ENCODE measurements around the gene ARHGEF19. TPM values are rescaled to one million over a fixed set of nuclear protein-coding genes. Genes with fewer than 3 reads are reported as not detected.

ARHGEF19 gene
- total and polyA plus RNA-seq, 10 donors, result 3.5 to 12.9 (median 7.8) TPM

DNA sequence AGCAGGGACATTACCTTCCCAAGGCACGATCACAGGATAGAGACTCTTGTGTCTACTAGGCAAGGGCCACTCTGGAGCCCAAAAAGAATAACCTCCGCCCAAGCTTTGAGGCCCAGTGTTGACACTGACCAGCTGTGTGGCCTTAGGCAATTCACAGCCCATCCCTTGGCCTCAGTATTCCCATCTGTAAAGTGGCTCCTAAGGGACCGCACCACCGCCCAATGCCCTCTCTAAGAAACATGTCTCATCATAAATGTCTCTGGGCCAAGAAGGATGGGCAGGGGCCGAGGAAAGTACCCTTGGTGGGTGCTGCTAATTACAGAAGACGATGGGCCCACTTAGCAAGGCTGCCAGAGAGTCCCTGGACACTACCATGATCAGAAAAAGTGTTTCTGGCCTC lies 628 bp downstream of the ARHGEF19 start:
- TF ChIP-seq POLR2AphosphoS5 (IDR thresholded peaks at IDR 0.05), result no peak
- TF ChIP-seq, protein P1, sequence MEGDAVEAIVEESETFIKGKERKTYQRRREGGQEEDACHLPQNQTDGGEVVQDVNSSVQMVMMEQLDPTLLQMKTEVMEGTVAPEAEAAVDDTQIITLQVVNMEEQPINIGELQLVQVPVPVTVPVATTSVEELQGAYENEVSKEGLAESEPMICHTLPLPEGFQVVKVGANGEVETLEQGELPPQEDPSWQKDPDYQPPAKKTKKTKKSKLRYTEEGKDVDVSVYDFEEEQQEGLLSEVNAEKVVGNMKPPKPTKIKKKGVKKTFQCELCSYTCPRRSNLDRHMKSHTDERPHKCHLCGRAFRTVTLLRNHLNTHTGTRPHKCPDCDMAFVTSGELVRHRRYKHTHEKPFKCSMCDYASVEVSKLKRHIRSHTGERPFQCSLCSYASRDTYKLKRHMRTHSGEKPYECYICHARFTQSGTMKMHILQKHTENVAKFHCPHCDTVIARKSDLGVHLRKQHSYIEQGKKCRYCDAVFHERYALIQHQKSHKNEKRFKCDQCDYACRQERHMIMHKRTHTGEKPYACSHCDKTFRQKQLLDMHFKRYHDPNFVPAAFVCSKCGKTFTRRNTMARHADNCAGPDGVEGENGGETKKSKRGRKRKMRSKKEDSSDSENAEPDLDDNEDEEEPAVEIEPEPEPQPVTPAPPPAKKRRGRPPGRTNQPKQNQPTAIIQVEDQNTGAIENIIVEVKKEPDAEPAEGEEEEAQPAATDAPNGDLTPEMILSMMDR (IDR thresholded peaks at IDR 0.05 in 8 of 11, conservative IDR thresholded peaks at IDR 0.05 in 3 of 11), result no peak
- TF ChIP-seq POLR2A (IDR thresholded peaks at IDR 0.05), result no peak
- no peak for DNase-seq
- no peaks in the 10 kb centered on the region for H3K9me3 ChIP-seq
- peaks cover 0 to 28% (median 16%) of the 10 kb centered on the region in 6 donors for H3K4me1 ChIP-seq
- H3K36me3 ChIP-seq, result no peaks in the 10 kb centered on the region
- peaks cover 0 to 9% (median 0%) of the 10 kb centered on the region in 7 donors for H3K27me3 ChIP-seq (replicated peaks in 1 of 7)
- intact Hi-C loops (cut with DNase I; ENCODE audit: low total_unique reads), result no loop called here
- 80 to 95% (median 89%) methylated on average over 6 of the region's 6 CpGs for WGBS, 5 donors
- H3K4me3 ChIP-seq, result no peak overlapping the region
- no peak overlapping the region for H3K27ac ChIP-seq

DNA sequence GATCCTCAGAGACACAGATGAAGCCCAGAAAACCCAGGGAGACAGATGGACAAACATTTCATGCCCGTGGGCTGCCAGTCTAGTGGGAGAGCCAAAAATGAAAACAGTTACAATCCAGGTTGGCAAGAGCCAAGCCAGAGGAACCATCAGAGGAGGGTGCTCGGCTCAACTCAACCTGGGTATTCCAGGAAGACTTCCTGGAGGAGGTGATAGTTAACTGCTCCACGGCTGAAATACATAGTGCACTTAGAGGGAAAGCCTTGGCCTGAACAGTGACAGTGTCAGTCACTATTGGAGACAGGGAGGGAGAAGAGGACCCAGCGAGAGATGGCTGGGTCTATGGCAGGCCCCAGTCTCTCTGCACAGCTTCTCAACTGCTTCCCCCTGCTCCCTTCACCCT lies 1.9 kb downstream of the ARHGEF19 start:
- Histone ChIP-seq H3K4me1 (peaks cover 5 to 26% (median 14%) of the 10 kb centered on the region in 6 donors), H3K27me3 (replicated peaks in 1 of 7) (peaks cover 0 to 2% (median 0%) of the 10 kb centered on the region in 7 donors), H3K9me3 (no peaks in the 10 kb centered on the region), H3K36me3 (no peaks in the 10 kb centered on the region), H3K27ac (no peak overlapping the region), H3K4me3 (no peak overlapping the region)
- intact Hi-C loops (cut with DNase I; ENCODE audit: low total_unique reads), result no loop called here
- no peak for DNase-seq
- TF ChIP-seq POLR2A (IDR thresholded peaks at IDR 0.05) (no peak), POLR2AphosphoS5 (IDR thresholded peaks at IDR 0.05) (no peak)
- TF ChIP-seq, protein P1 (IDR thresholded peaks at IDR 0.05 in 8 of 11, conservative IDR thresholded peaks at IDR 0.05 in 3 of 11), result no peak
- 81 to 95% (median 85%) methylated on average over 3 to 4 of the region's 4 CpGs for WGBS, 5 donors

DNA sequence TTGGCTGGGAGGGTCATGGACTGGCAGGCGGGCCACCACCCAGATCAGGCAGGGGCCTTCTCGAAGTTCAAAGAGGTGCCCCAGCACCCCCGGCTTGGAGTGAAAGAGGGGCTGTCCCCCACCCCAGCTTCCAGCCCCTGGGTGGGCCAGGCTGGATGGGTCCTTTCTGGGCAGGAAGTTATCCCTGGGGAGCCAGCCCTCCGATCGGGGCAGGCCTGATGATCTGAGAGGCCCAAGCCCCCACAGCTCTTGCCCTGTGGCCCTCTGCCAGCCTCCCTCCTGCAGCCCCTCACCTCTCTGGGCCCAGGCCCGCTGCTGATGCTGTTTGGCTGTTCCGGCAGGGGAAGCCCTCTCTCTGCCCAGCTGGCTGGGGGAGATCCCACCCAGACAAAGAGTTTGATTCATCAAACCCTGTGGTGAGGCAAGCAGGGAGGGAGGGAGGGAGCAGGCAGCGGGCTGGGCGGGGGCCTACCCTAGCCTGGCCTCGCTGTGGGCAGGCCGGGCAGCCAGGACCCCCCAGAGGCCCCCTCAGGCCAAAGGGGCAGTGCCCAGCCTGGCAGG lies 2.5 kb downstream of the ARHGEF19 start:
- TF ChIP-seq, protein P1 (IDR thresholded peaks at IDR 0.05 in 8 of 11, conservative IDR thresholded peaks at IDR 0.05 in 3 of 11), result no peak
- TF ChIP-seq POLR2AphosphoS5 (IDR thresholded peaks at IDR 0.05) (no peak), POLR2A (IDR thresholded peaks at IDR 0.05) (no peak)
- Histone ChIP-seq H3K4me3 (no peak overlapping the region), H3K9me3 (no peaks in the 10 kb centered on the region), H3K4me1 (peaks cover 6 to 29% (median 17%) of the 10 kb centered on the region in 6 donors), H3K36me3 (peaks cover 0 to 3% (median 0%) of the 10 kb centered on the region in 6 donors), H3K27me3 (replicated peaks in 1 of 7) (no peaks in the 10 kb centered on the region), H3K27ac (no peak overlapping the region)
- 79 to 92% (median 85%) methylated on average over 6 to 11 of the region's 11 CpGs for WGBS, 5 donors
- DNase-seq, result no peak
- intact Hi-C loops (cut with DNase I; ENCODE audit: low total_unique reads), result no loop called here

DNA sequence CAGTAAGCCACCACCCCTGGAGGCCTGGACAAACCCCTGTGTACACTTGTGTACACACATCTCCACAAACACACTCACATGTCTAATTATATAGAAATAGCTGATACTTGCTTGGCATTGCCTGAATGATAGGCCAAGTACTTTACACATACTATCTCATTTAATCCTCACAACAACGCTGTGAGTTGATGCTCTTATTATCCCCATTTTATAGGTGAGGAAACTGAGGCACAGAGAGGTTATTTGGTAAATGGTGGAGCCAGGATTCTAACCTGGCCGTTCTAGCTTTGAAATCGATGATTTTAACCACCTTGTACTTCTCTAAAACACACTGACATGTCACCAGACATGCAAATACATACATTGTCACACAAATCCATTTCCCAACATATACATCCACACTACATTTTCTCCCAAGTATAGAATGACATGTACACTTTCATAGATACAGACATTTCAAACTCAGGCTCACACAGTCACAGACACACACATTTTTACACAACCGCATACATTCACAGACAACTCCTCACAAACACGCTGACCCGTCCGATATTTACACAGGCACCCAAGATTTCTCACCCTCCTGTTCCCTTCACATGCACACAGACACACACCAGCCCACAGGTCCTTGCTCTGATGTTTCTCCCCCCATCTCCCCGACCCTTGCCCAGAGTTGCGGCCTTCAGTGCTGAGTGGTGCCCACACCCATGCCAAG lies 3.2 kb downstream of the ARHGEF19 start:
- intact Hi-C loops (cut with DNase I; ENCODE audit: low total_unique reads), result no loop called here
- DNase-seq, result no peak
- WGBS, 5 donors, result 80 to 90% (median 84%) methylated on average over 8 to 9 of the region's 9 CpGs

More for the DNA sequence above, 3.2 kb downstream of the ARHGEF19 start:
- H3K4me1 ChIP-seq, result peaks cover 6 to 29% (median 17%) of the 10 kb centered on the region in 6 donors
- TF ChIP-seq, protein P1 (IDR thresholded peaks at IDR 0.05 in 8 of 11, conservative IDR thresholded peaks at IDR 0.05 in 3 of 11), result no peak
- TF ChIP-seq POLR2A (IDR thresholded peaks at IDR 0.05) (no peak), POLR2AphosphoS5 (IDR thresholded peaks at IDR 0.05) (no peak)
- H3K27ac ChIP-seq, result no peak overlapping the region
- H3K4me3 ChIP-seq, result no peak overlapping the region
- H3K36me3 ChIP-seq, result peaks cover 0 to 9% (median 1%) of the 10 kb centered on the region in 6 donors
- H3K27me3 ChIP-seq (replicated peaks in 1 of 7), result no peaks in the 10 kb centered on the region
- no peaks in the 10 kb centered on the region for H3K9me3 ChIP-seq

Data from spleen (tissue), 11 donors.